Posterior cingulate gyrus (tissue), 11 donors: ENCODE data around the gene CYP3A7.
"Not testable (repeated sequence)": the region's sequence is repeated elsewhere in the genome, so short reads cannot be mapped to it uniquely, and the experiment has no call there.

ENCODE experiments used
- DNase-seq, 10 donors: peaks; one replicate each; pipeline versions ENCODE4 v3.0.0 to v3.0.0-alpha.2; 2020 to 2021; ENCODE audit warnings: mixed read lengths in 3 of 10
- intact Hi-C: fragments of 100-400 bp; cut with DNase I; formaldehyde crosslinking; loops from one replicate; pipeline ENCODE4 v1.15.1; 2023

The CYP3A7 gene

DNA sequence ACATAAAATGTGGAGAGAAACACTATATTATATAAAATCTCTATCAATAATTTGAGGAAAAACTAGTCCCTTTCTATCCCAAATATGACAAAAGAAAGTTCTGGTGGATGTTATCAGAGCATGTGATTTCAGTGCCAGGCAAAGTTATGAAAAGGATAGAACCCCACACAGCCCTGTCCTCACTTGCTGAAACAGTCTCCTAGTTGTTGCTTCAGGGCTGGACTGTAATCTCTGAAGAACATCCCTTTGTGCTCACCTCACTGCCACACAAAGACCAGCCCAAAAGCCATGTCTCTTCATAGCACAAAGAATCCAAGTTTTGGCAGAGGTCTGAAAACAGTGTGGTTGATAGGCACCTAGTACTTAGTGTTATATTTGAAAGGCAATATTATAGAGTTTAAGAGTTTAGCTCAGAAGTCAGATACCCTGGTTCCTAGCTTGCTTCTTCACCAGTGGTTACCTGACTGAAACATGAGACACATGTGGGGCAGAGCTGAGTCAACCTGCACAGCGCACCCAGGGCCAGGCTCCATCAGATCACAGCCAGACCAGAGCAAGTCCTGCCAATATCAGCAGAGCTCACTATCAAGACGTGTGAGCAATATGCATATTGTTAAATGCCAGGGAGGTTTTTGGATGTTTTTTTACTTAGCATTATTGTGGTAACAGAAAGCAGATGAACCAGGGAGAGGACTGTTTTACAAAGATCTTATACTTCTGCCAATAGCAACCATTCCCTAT, 25.0 kb downstream of the CYP3A7 start:
- intact Hi-C loops: no loop called here
- no peak for DNase-seq

DNA sequence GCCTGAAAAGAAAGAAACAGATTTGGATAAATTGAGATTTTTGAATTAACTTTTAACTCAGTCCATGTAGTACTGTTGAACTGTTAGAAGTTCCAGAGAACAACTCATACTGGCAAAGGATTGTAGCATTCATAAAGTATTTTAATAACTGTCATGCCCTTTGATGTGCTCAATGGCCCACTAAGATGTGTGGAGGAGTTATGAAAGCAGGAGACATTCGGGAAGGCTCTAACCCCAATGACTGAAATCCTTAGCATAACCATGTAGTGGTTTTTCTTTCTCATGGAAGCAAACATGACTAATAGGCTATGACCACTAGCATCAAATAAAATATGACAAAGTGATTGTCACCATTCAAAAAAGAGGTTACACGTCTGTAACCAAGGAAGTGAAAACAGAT, 25.7 kb downstream of the CYP3A7 start:
- intact Hi-C loops: no loop called here
- DNase-seq: no peak

DNA sequence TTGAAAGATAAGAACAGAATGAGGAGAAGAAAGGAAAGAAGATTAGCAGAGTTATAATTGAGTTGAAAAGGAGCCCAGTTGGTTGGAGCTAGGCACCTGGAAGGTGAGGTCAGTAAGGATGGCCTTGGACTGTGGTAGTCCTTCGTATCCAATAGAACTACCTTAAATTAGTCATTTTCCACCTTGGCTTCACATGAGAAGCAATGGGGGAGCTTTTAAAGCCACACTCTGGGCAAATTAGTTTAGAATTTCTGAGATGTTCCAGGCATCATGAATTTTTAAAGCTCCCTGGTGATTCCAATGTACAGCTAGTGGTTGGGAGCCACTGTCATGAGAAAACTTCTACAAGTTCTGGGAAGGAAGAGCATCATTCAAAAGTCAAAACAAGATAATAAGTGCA, 27.9 kb downstream of the CYP3A7 start:
- intact Hi-C loops: no loop called here

DNA sequence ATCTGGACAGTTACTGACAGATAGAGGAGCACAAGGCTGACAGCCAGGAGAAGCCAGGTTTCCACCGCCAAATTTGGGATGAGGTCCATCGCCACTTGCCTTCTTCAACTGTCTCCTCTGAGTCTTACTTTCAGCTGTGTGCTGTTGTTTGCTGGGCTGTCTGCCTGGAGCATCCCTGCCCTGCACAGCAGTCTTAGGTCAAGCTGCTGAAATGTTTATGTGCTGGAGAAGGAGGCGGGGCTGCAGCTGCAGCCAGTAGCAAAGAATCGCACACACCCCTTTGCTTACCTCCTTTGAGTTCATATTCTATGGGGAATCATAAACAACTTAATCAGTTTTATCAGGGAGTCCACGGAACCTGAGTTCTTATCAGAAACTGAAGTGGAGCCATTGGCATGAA, 35.0 kb downstream of the CYP3A7 start:
- DNase-seq: no peak

More for the DNA sequence above, 27.9 kb downstream of the CYP3A7 start:
- DNase-seq: no peak

DNA sequence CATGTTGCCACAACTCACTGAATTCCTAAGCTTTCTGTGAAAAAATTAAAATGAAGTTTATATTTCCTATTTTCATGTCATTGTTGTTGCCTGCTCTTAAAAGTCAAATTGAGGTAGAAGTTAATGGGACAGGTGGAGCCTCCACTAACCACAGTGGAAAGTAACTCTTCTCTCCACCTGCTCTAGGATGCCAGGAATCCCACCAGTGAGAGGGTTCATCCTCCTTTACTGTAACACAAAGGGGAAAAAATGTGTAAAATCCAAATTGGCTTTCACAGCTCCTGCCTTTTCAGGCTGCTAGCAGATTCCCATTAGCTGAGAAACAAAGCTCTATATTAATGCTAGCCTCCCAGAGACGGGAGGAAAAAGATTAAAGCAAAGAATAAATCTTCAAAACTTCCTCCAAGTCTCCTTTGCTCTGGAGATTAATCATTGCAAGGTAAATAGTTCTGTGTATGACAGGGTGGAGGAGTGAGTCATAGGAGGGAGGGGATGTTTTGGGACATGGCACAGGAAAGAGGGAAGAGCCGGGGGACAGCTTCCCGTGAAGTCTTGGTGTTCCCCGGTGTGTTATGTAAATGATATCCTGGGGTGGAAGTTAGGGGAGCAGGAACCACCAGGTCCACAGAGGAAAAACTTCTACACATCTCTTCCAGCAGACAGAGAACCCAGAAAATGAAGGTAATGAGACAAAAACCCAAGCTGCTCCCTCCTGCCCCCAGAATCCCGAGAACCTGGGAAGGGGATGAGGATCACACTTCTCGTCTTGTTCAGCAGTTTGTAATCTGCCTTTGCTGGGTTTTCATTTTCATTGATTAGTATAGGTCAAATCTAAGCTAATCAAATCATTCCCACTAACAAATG, 35.9 kb downstream of the CYP3A7 start:
- DNase-seq, intact Hi-C loops: not testable (repeated sequence)

More for the DNA sequence above, 35.0 kb downstream of the CYP3A7 start:
- intact Hi-C loops: no loop called here

DNA sequence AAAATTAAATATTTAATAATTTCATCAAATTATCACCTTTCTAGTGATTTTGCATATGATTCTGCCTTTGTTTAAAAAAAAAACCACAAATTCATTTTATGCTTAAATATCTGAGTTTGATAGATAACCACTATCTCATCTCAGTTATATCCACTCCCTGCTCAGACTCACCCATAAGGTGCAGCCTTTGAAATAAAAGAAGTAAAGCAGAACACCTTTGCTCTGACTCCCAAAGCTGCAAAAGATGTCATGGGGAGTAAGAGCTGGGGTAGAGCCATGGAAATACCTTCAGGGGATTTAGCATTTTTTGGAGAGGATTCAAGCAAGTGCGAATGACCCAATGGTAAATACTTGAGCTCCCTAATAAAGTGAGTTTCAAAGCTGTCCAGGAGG, 40.1 kb downstream of the CYP3A7 start:
- intact Hi-C loops: no loop called here
- DNase-seq: no peak

DNA sequence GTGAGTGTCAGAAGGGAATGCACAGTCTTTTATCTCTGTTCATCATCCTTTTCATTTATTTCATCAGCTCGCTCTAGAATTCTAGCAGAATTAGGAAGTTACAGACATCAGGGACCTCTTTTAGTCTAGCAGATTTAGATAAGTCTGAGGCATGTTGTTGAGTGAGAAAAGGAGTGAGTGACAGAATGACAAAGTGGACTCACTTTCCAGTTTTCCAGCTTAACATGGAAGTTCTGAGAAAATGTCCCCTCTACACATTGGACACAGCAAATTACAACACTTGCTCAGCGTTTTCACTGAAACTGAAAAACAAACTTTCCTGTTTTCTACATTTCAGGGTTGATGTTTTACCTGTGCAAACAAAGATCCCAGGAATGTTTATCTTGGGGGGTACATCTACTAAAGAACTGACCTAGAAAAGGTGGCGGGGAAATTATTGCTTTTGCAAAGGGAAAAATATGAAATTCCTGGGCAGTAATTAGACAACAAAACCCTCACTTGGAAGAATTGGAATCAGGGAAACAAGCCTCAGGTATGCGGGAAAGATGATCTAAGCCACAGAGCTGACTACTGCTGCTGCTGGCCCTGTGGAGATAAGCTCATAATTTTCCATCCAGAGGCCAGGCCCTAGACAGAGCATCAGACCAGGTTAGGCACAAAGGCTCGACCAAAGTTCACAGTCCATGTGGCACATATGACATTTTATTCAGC, 40.6 kb downstream of the CYP3A7 start:
- intact Hi-C loops: no loop called here
- no peak for DNase-seq

DNA sequence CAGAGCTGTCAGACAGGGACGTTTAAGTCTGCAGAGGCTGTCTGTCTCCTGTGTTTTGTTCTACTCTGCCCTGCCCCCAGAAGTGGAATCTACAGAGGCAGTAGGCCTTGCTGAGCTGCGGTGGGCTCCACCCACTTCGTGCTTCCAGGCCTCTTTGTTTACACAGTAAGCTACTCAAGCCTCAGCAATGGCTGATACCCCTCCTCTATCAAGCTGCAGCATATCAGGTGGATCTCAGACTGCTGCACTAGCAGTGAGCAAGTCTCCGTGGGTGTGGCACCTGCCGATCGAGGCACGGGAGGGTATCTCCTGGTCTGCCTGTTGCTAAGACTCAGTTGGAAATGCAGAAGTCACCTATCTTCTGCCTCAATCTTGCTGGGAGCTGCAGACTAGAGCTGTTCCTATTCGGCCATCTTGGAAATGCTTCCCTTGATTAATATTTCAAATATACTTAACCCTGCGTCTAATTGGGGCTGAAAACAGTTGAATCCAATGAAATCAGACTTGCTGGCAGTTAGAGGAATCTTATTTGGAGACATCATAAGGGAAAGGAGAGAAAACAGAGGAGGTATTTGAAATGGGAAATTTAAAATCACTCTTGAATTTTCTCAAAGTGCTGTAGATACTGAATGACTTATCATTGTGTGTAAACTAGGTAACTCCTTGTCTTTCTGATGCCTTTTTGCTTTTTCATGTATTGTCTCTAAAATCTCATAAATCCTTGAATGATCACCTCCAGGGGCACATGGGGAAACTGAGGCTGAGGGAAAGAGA, 41.4 kb downstream of the CYP3A7 start:
- DNase-seq: no peak
- intact Hi-C loops: no loop called here

DNA sequence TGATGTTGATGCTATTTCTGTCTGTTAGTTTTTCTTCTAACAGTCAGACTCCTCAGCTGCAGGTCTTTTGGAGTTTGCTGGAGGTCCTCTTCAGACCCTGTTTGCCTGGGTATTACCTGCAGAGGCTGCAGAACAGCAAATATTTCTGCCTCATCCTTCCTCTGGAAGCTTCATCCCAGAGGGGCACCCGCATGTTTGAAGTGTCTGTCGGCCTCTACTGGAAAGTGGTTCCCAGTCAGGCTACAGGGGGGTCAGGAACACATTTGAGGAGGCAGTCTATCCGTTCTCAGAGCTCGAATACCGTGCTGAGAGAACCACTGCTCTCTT, 41.9 kb downstream of the CYP3A7 start:
- intact Hi-C loops: no loop called here
- no peak for DNase-seq

DNA sequence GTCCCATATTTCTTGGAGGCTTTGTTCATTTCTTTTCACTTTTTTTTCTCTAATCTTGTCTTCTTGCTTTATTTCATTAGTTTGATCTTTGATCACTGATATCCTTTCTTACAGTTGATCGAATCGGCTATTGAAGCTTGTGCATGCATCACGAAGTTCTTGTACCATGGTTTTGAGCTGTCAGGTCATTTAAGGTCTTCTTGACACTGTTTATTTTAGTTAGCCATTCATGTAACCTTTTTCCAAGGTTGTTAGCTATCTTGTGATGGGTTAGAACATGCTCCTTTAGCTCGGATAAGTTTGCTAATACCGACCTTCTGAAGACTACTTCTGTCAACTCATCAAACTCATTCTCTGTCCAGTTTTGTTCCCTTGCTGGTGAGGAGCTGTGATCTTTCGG, 42.4 kb downstream of the CYP3A7 start:
- not testable (repeated sequence) for DNase-seq

DNA sequence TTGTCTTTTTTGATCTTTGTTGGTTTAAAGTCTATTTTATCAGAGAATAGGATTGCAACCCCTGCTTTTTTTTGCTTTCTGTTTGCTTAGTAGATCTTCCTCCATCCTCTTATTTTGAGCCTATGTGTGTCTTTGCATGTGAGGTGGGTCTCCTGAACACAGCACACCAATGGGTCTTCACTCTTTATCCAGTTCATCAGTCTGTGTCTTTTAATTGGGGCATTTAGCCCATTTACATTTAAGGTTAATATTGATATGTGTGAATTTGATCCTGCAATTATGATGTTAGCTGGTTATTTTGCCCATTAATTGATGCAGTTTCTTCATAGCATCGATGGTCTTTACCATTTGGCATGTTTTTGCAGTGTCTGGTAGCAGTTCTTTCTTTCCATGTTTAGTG, 43.3 kb downstream of the CYP3A7 start:
- intact Hi-C loops, DNase-seq: not testable (repeated sequence)

More for the DNA sequence above, 42.4 kb downstream of the CYP3A7 start:
- intact Hi-C loops: not testable (repeated sequence)

DNA sequence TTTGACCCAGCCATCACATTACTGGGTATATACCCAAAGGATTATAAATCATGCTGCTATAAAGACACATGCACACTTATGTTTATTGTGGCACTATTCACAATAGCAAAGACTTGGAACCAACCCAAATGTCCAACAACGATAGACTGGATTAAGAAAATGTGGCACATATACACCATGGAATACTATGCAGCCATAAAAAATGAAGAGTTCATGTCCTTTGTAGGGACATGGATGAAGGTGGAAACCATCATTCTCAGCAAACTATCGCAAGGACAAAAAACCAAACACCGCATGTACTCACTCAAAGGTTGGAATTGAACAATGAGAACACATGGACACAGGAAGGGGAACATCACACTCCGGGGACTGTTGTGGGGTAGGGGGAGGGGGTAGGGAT, 44.1 kb downstream of the CYP3A7 start:
- intact Hi-C loops: not testable (repeated sequence)

DNA sequence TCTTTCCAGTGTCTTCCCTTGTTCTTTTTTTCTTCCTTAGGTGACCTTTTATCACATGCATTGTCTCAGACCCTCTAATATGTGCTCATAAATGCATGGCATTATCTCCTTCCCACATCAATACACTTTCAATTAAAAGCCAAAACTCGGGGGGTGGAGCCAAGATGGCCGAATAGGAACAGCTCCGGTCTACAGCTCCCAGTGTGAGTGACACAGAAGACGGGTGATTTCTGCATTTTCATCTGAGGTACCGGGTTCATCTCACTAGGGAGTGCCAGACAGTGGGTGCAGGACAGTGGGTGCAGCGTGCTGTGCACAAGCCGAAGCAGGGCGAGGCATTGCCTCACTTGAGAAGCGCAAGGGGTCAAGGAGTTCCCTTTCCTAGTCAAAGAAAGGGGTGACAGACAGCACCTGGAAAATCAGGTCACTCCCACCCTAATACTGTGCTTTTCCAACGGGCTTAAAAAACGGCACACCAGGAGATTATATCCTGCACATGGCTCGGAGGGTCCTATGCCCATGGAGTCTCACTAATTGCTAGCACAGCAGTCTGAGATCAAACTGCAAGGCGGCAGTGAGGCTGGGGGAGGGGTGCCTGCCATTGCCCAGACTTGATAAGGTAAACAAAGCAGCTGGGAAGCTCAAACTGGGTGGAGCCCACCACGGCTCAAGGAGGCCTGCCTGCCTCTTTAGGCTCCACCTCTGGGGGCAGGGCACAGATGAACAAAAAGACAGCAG, 49.0 kb downstream of the CYP3A7 start:
- DNase-seq, intact Hi-C loops: not testable (repeated sequence)

More for the DNA sequence above, 44.1 kb downstream of the CYP3A7 start:
- not testable (repeated sequence) for DNase-seq

DNA sequence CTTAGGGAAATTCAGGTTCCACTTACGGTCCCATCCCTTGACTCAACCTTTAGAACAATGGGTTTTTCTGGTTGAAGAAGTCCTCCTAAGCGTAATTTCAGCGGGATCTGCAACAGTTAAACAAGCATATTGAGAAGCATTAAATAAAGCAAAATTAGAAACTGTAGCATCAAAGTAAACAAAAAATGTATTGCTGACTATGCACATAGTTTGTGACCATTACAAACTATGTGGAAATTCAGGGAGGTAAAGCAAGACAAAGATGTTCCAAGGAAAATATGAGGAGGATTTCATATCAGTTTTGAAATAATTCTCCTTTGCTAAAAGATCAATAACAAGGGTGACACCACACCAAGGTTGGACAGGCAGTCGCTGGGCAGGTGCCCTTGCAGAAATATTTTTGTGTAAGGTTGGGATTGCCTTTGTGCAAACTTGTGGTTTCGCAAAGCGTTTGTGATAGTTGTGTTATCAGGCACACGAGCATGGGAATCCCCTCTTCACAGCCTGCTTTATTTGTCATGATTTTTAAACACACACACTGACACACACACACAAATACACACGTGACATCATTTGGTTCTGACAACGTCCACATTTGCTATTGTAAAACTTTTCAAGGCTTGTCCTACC, 49.8 kb downstream of the CYP3A7 start:
- intact Hi-C loops: no loop called here
- DNase-seq: no peak

DNA sequence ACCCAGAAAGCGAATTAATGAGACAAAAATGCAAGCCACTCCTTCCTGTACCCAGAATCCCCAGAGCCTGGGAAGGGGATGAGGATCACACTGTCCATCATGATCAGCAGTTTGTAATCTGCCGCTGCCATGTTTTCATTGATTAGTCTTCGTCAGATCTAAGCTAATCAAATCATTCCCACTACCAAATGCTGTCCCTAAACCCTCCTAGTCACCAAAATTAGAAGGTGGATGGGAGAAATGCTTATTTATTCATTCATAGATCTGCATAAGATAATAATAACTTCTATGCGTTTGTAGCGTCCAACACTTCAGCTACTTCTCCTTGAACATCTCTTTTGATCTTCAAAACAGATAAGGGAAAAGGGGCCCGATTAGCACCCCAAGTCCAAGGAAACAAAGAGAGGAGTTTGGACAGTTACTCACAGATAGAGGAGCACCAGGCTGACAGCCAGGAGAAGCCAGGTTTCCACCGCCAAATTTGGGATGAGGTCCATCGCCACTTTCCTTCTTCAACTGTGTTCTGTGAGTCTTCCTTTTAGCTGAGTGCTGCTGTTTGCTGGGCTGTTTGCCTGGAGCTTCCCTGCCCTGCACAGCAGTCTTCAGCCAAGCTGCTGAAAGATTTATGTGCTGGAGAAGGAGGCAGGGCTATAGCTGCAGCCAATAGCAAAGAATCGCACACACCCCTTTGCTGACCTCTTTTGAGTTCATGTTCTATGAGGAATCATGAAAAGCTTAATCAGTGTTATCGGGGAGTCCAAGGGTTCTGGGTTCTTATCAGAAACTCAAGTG, 55.4 kb downstream of the CYP3A7 start, which contains the start of gene CYP3A5:
Gene CYP3A5 (minus strand): TSS at position 597 of the 792 bp plus-strand sequence. CDS start 100 bp downstream, at position 497.
- intact Hi-C loops: no loop called here
- no peak for DNase-seq

DNA sequence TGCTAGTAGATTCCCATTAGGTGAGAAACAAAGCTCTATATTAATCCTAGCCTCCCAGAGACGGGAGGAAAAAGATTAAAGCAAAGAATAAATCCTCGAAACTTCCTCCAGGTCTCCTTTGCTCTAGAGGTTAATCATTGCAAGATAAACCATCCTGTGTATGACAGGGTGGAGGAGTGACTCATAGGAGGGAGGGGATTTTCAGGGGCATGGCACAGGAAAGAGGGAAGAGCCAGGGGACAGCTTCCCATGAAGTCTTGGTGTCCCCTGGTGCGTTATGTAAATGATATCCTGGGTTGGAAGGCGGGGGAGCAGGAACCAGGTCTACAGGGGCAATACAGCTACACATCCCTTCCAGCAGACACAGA, 56.0 kb downstream of the CYP3A7 start:
- intact Hi-C loops: no loop called here
- DNase-seq: no peak

DNA sequence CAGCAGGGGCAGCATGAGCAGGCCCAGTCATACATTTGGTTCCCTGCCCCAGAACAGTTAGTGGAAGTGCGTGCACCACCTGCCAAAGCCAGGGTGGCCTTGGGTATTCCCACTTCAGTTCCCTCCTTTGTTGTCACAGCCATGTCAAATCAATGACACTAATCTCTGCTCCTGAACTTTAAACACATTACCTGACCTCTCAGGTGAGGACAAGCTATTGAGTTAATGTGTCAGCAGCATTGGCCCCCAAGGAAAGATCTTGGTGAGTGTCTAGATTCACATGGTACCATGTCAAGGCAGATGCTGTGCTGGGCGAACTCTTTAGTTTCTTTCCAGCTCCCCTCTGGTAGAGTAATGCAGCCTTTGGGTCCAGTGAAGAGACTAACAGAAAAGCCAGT, 57.3 kb downstream of the CYP3A7 start:
- intact Hi-C loops: no loop called here

DNA sequence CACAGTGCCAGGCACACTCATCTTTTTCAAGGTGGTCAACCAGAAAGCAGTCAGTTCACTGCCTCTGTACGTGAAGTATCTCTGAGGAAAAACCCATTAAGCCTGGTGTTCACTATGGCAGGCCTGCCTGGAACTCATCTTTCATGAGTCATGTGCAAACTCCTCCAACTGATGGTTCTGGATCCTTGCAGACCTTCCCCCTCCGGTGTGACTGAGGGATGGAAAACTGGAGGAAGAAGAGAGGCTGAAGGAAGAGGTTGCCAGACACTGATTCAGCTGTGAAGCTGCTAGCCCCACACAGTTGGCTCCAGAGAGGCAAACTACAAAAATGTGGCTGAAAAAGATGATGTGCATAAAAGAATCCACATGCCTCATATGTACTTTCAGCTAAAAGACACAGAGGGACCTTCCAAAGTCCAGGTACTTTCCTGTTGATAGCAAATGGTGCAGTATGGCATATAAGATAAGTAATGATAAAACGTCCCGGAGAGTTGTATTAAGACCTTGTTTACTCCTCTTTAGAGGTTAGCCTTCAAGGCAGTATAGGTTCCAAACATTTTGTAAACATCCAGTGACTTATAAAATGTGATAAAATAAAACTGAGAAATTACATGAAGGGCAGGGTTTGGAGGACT, 57.9 kb downstream of the CYP3A7 start:
- no peak for DNase-seq

More for the DNA sequence above, 57.3 kb downstream of the CYP3A7 start:
- no peak for DNase-seq

More for the DNA sequence above, 57.9 kb downstream of the CYP3A7 start:
- intact Hi-C loops: no loop called here
